Keratinocyte (primary cell): ENCODE data around the gene FGFR2.

Source experiments
- CTCF ChIP-seq, 3 experiments: IDR thresholded peaks in 1 of 3; conservative IDR thresholded peaks in 1 of 3; optimal IDR thresholded peaks in 1 of 3; 2 replicates in 2 of 3; 3 replicates in 1 of 3; pipeline versions ENCODE3 to v1.5.1; 2011; ENCODE audit warnings: low read length in 3 of 3, mild to moderate bottlenecking in 3 of 3, moderate library complexity in 2 of 3, control low read depth in 1 of 3, inconsistent platforms in 1 of 3; ENCODE audit not compliant: insufficient read depth in 2 of 3; ENCODE audit errors: extremely low read depth in 1 of 3
- EZH2 ChIP-seq: IDR thresholded peaks from one replicate; pipeline ENCODE4 v1.6.1; 2012; ENCODE audit warnings: inconsistent platforms, mild to moderate bottlenecking, low read length, moderate library complexity

GRCh38 chr10:121596689-121597503 lies 1.3 kb downstream of the FGFR2 start:
- TF ChIP-seq CTCF (optimal IDR thresholded peaks at IDR 0.05 in 1 of 3, IDR thresholded peaks at IDR 0.05 in 1 of 3, conservative IDR thresholded peaks at IDR 0.05 in 1 of 3; ENCODE audit: extremely low read depth in 1 of 3, insufficient read depth in 2 of 3, low read length in 3 of 3) (peak; percentile 1 to 72 (median 21)), EZH2 (no peak)
